ENCODE measurements around the gene INTS15. TPM values are rescaled to one million over a fixed set of nuclear protein-coding genes. Genes with fewer than 3 reads are reported as not detected.

INTS15 gene
- total RNA-seq, 1 donor from 2014 or later, result 38.0 TPM

GRCh38 chr7:6656413-6656812 lies 66.6 kb downstream of the INTS15 start:
- no peak for DNase-seq (ENCODE audit: low spot score)

Other genes starting within 250 kb of the INTS15 start
- 13.8 TPM for gene FAM220A, start 241.1 kb upstream of the INTS15 start, total RNA-seq
- gene RAC1, start 215.5 kb upstream of the INTS15 start, total RNA-seq, result 276 TPM
- 16.8 TPM for gene DAGLB, start 142.1 kb upstream of the INTS15 start, total RNA-seq
- 143 TPM for gene KDELR2, start 105.9 kb upstream of the INTS15 start, total RNA-seq
- 2.6 TPM for gene GRID2IP, start 38.6 kb upstream of the INTS15 start, total RNA-seq
- 54.4 TPM for gene ZDHHC4, start 12.6 kb upstream of the INTS15 start, total RNA-seq
- gene ZNF853, start 25.6 kb downstream of the INTS15 start, total RNA-seq, result 9.4 TPM
- 44.7 TPM for gene ZNF316, start 47.3 kb downstream of the INTS15 start, total RNA-seq
- gene ZNF12, start 116.9 kb downstream of the INTS15 start, total RNA-seq, result 29.0 TPM
- gene RSPH10B2, start 164.1 kb downstream of the INTS15 start, total RNA-seq, result not detected
- 84.9 TPM for gene CCZ1B, start 236.3 kb downstream of the INTS15 start, total RNA-seq

All from ureter (tissue), 1 donor.